Astrocyte of the cerebellum (primary cell): ENCODE data around the gene GAN.
A peak's percentile ranks its signal among the peaks of the same experiment; 100 is the strongest.
"Not testable (repeated sequence)": the region's sequence is repeated elsewhere in the genome, so short reads cannot be mapped to it uniquely, and the experiment has no call there.

Experiments
- DNase-seq: peaks from one replicate; pipeline ENCODE4 v3.0.0-alpha.2; 2011; ENCODE audit warnings: low read depth
- H3K4me3 ChIP-seq: 2 replicates; pipeline ENCODE4 v1.5.1; 2011; ENCODE audit warnings: mild to moderate bottlenecking, low read depth, low read length, moderate library complexity
- CTCF ChIP-seq: IDR thresholded peaks from 2 replicates; pipeline ENCODE4 v1.5.1; 2012; ENCODE audit warnings: low read length, low read depth, moderate library complexity, mild to moderate bottlenecking; ENCODE audit errors: missing control alignments
- in situ Hi-C: cut with HindIII; loops from 2 replicates; pipeline ENCODE4 v1.10.0; 2017; ENCODE audit warnings: low sequenced_read_pairs

GAN gene

GRCh38 chr16:81421126-81421525, 106.4 kb downstream of the GAN start:
- in situ Hi-C loops: no loop called here
- no peak for TF ChIP-seq CTCF
- no peak overlapping the region for H3K4me3 ChIP-seq
- DNase-seq: no peak

- DNase-seq: no peak
- in situ Hi-C loops: no loop called here
- H3K4me3 ChIP-seq: no peak overlapping the region
- TF ChIP-seq CTCF: no peak
Measured at GRCh38 chr16:81421536-81421935, 106.8 kb downstream of the GAN start.

- in situ Hi-C loops, H3K4me3 ChIP-seq, DNase-seq: not testable (repeated sequence)
Measured at GRCh38 chr16:81422153-81422552, 107.4 kb downstream of the GAN start.

- H3K4me3 ChIP-seq: no peak overlapping the region
- TF ChIP-seq CTCF: no peak
- DNase-seq: no peak
- in situ Hi-C loops: no loop called here
Measured at GRCh38 chr16:81424771-81425170, 110.0 kb downstream of the GAN start.

GRCh38 chr16:81427219-81427618, 112.5 kb downstream of the GAN start:
- H3K4me3 ChIP-seq: no peak overlapping the region
- TF ChIP-seq CTCF: no peak
- in situ Hi-C loops: no loop called here
- DNase-seq: no peak

- in situ Hi-C loops: no loop called here
- TF ChIP-seq CTCF: peak; percentile 62
- no peak overlapping the region for H3K4me3 ChIP-seq
- no peak for DNase-seq
Measured at GRCh38 chr16:81429045-81429521, 114.3 kb downstream of the GAN start.

- TF ChIP-seq CTCF: no peak
- H3K4me3 ChIP-seq: no peak overlapping the region
- peak; percentile 45 for DNase-seq
- in situ Hi-C loops: no loop called here
Measured at GRCh38 chr16:81431554-81432353, 117.0 kb downstream of the GAN start.
